ENCODE results near the gene NFE2L2.

The NFE2L2 gene

GRCh38 chr2:177239932-177240630 lies 24.4 kb downstream of the NFE2L2 start:
- TF ChIP-seq, protein P1, sequence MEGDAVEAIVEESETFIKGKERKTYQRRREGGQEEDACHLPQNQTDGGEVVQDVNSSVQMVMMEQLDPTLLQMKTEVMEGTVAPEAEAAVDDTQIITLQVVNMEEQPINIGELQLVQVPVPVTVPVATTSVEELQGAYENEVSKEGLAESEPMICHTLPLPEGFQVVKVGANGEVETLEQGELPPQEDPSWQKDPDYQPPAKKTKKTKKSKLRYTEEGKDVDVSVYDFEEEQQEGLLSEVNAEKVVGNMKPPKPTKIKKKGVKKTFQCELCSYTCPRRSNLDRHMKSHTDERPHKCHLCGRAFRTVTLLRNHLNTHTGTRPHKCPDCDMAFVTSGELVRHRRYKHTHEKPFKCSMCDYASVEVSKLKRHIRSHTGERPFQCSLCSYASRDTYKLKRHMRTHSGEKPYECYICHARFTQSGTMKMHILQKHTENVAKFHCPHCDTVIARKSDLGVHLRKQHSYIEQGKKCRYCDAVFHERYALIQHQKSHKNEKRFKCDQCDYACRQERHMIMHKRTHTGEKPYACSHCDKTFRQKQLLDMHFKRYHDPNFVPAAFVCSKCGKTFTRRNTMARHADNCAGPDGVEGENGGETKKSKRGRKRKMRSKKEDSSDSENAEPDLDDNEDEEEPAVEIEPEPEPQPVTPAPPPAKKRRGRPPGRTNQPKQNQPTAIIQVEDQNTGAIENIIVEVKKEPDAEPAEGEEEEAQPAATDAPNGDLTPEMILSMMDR (IDR thresholded peaks at IDR 0.05; ENCODE audit: poor library complexity, severe bottlenecking), result no peak
- Histone ChIP-seq H3K4me1 (ENCODE audit: insufficient read depth, poor library complexity, severe bottlenecking) (peaks cover 55% of the 10 kb centered on the region), H3K27me3 (ENCODE audit: insufficient read depth, poor library complexity, severe bottlenecking) (no peaks in the 10 kb centered on the region), H3K4me3 (ENCODE audit: severe bottlenecking) (no peak overlapping the region), H3K36me3 (ENCODE audit: low read depth) (peaks cover 59% of the 10 kb centered on the region), H3K9me3 (ENCODE audit: severe bottlenecking) (no peaks in the 10 kb centered on the region), H3K27ac (ENCODE audit: poor library complexity, severe bottlenecking) (peak overlapping the region; percentile 94)
- DNase-seq (ENCODE audit: low spot score) (no peak), ATAC-seq (ENCODE audit: low read depth) (peak; percentile 28; the same call in 2 of the 3 replicates)

- H3K9me3 ChIP-seq (ENCODE audit: severe bottlenecking), result no peaks in the 10 kb centered on the region
- H3K27me3 ChIP-seq (ENCODE audit: insufficient read depth, poor library complexity, severe bottlenecking), result no peaks in the 10 kb centered on the region
- H3K27ac ChIP-seq (ENCODE audit: poor library complexity, severe bottlenecking), result peak overlapping the region; percentile 94
- H3K4me3 ChIP-seq (ENCODE audit: severe bottlenecking), result no peak overlapping the region
- TF ChIP-seq, protein P1 (IDR thresholded peaks at IDR 0.05; ENCODE audit: poor library complexity, severe bottlenecking), result no peak
- peaks cover 69% of the 10 kb centered on the region for H3K36me3 ChIP-seq (ENCODE audit: low read depth)
- ATAC-seq (ENCODE audit: low read depth), result no peak
- no peak for DNase-seq (ENCODE audit: low spot score)
- H3K4me1 ChIP-seq (ENCODE audit: insufficient read depth, poor library complexity, severe bottlenecking), result peaks cover 52% of the 10 kb centered on the region
Measured at GRCh38 chr2:177239053-177239452, 25.5 kb downstream of the NFE2L2 start.

GRCh38 chr2:177237932-177238331 lies 26.6 kb downstream of the NFE2L2 start:
- ATAC-seq (ENCODE audit: low read depth) (no peak), DNase-seq (ENCODE audit: low spot score) (no peak)
- Histone ChIP-seq H3K36me3 (ENCODE audit: low read depth) (peaks cover 77% of the 10 kb centered on the region), H3K4me1 (ENCODE audit: insufficient read depth, poor library complexity, severe bottlenecking) (peaks cover 42% of the 10 kb centered on the region), H3K4me3 (ENCODE audit: severe bottlenecking) (no peak overlapping the region), H3K27me3 (ENCODE audit: insufficient read depth, poor library complexity, severe bottlenecking) (no peaks in the 10 kb centered on the region), H3K9me3 (ENCODE audit: severe bottlenecking) (no peaks in the 10 kb centered on the region), H3K27ac (ENCODE audit: poor library complexity, severe bottlenecking) (no peak overlapping the region)
- TF ChIP-seq, protein P1 (IDR thresholded peaks at IDR 0.05; ENCODE audit: poor library complexity, severe bottlenecking), result no peak

DNA sequence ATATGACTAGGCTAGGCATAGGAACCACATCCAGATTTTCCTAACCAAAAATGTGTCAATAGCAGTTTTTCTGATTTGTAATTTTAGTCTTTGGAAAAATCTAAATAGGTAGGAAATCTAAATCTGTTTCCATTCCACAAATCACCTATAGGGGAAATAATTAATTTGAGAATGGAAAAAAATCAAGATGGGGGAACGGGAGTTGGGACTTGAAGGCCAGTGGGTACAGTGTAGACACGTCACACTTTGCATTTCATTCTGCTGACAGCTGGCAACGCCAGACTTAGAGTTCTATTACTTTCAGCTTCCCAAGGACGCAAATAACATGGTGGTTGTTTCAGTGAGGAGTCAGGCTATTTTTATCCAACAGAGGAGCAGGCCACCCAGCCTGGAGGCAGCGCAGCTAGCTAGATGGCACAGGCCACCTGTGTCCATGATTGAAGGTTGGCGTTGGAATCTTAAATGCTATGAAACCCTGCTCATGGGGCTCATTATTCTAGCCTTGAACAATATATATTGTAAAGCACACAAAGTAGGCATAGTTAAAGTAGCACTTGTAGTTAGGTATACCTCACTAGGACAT lies 28.6 kb downstream of the NFE2L2 start:
- Histone ChIP-seq H3K9me3 (ENCODE audit: severe bottlenecking) (no peaks in the 10 kb centered on the region), H3K27ac (ENCODE audit: poor library complexity, severe bottlenecking) (no peak overlapping the region), H3K27me3 (ENCODE audit: insufficient read depth, poor library complexity, severe bottlenecking) (no peaks in the 10 kb centered on the region), H3K4me1 (ENCODE audit: insufficient read depth, poor library complexity, severe bottlenecking) (peaks cover 22% of the 10 kb centered on the region), H3K4me3 (ENCODE audit: severe bottlenecking) (no peak overlapping the region), H3K36me3 (ENCODE audit: low read depth) (peaks cover 86% of the 10 kb centered on the region)
- ATAC-seq (ENCODE audit: low read depth), result no peak
- TF ChIP-seq, protein P1 (IDR thresholded peaks at IDR 0.05; ENCODE audit: poor library complexity, severe bottlenecking), result no peak
- DNase-seq (ENCODE audit: low spot score), result no peak

GRCh38 chr2:177234267-177234666 lies 30.3 kb downstream of the NFE2L2 start:
- DNase-seq (ENCODE audit: low spot score) (no peak), ATAC-seq (ENCODE audit: low read depth) (no peak)
- peaks cover 6% of the 10 kb centered on the region for H3K4me1 ChIP-seq (ENCODE audit: insufficient read depth, poor library complexity, severe bottlenecking)
- H3K4me3 ChIP-seq (ENCODE audit: severe bottlenecking), result no peak overlapping the region
- no peak overlapping the region for H3K27ac ChIP-seq (ENCODE audit: poor library complexity, severe bottlenecking)
- H3K36me3 ChIP-seq (ENCODE audit: low read depth), result peaks cover 91% of the 10 kb centered on the region
- TF ChIP-seq, protein P1 (IDR thresholded peaks at IDR 0.05; ENCODE audit: poor library complexity, severe bottlenecking), result no peak
- H3K9me3 ChIP-seq (ENCODE audit: severe bottlenecking), result no peaks in the 10 kb centered on the region
- no peaks in the 10 kb centered on the region for H3K27me3 ChIP-seq (ENCODE audit: insufficient read depth, poor library complexity, severe bottlenecking)
